Inferior parietal cortex (tissue), 1 donor: ENCODE data around the gene NIT2.
"Not testable (repeated sequence)": the region's sequence is repeated elsewhere in the genome, so short reads cannot be mapped to it uniquely, and the experiment has no call there.

Experiments used
- DNase-seq: peaks from one replicate; pipeline ENCODE4 v3.0.0-alpha.2; 2016; ENCODE audit errors: extremely low spot score

The NIT2 gene

DNA sequence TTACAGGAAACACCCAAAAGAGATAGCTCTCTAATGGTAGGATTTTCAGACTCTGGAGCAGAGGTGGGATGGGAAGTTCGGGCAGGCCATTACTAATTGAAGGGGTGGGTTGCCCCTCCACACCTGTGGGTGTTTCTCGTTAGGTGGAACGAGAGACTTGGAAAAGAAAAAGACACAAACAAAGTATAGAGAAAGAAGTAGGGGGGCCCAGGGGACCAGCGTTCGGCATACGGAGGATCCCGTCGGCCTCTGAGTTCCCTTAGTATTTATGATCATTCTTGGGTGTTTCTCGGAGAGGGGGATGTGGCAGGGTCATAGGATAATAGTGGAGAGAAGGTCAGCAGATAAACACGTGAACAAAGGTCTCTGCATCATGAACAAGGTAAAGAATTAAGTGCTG lies 1.7 kb downstream of the NIT2 start:
- not testable (repeated sequence) for DNase-seq

GRCh38 chr3:100338911-100339310 lies 4.4 kb downstream of the NIT2 start:
- no peak for DNase-seq

DNA sequence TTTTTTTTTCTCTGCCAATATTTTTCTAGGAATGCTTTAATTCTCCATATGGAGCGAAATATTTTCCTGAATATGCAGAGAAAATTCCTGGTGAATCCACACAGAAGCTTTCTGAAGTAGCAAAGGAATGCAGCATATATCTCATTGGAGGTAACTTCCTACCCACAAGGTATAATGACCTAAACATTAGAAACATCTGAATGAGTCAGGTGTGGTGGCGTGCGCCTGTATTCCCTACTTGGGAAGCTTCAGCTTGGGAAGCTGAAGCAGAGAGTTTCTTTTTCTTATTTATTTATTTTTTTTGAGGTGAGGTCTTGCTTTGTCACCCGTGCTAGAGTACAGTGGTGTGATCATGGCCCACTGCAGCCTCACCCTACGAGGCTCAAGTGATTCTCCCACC lies 5.2 kb downstream of the NIT2 start:
- no peak for DNase-seq

DNA sequence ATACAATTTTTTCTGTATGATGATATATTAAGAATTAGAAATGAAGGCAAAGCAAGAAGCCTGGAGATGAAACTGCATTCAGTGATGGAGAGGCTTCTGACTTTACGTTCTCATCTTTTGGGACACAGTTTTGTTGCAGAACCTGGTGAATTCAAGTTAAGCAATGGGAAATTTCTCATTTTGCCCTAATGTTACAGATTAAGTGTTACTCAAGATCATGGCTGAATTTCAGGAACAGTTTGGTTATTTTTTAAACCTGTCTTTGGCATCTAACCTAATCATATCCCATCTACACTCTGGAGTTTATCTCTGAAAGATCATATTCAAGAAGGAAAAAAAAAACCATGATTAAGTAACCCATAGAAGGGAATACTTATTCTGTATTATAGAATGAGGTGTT lies 6.0 kb downstream of the NIT2 start:
- no peak for DNase-seq

GRCh38 chr3:100348727-100349126 lies 14.2 kb downstream of the NIT2 start:
- DNase-seq: no peak

GRCh38 chr3:100351770-100352169 lies 17.2 kb downstream of the NIT2 start:
- DNase-seq: not testable (repeated sequence)

DNA sequence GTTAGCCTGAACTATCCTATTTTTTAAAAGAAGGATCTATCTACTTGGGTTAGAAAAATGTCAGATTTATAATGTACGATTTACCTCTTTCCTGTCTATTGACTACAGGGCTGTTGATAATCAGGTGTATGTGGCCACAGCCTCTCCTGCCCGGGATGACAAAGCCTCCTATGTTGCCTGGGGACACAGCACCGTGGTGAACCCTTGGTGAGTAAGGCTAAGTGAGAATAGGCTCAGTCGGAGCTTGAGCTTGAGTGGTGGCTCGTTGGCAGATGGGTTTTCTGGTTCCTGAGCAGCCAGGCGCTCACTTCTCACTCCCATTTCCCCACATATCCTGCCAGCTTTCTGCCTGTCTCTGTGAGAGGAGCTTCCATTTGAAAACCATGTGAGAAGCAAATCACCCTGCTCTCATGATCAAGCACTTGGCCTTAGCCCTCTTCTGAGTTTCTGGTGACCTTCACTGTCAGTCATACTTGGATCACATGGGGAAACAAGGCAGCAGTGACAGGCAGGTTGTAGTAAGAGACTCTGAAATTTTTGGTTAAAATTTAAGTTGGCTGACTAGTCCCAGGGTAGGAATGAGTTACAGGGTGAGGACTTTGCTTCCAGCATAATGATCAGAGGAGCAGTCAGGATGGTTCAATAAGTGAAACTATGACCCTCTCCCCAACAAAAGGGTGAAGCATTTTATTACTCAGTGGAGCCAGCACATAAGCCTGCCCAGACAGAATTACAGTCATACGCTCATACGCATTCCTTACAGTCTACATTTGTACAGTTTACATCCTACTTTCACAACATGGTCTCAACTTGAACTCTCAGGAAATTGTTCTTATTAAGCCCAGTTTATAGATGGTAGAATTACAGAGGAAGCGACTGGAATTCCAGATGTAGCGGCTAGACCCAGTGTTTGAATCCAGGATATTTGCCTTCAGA lies 18.0 kb downstream of the NIT2 start:
- DNase-seq: no peak

GRCh38 chr3:100354850-100355249 lies 20.3 kb downstream of the NIT2 start:
- DNase-seq: no peak

- DNase-seq: no peak
Observed at GRCh38 chr3:100358413-100358812, 23.9 kb downstream of the NIT2 start.

GRCh38 chr3:100359035-100359434 lies 24.5 kb downstream of the NIT2 start:
- no peak for DNase-seq

GRCh38 chr3:100360757-100361496 lies 26.4 kb downstream of the NIT2 start:
- DNase-seq: no peak

- no peak for DNase-seq
Observed at GRCh38 chr3:100361897-100362296, 27.3 kb downstream of the NIT2 start.

DNA sequence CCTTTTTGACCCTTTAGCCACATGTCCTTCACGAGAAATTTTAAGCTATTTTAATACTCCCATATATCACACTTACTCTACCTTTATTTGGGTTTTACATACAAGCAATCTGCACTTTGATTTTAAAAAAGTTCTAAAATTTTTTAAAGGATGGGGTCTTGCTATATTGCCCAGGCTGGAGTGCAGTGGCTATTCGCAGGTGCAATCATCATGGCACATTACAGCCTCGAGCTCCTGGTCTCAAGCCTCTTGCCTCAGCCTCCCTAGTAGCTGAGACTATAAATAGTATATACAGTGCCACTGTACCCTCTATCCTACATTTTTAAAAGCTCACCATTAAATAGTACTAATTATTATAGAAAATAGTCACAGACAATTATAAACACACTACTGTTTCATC lies 29.9 kb downstream of the NIT2 start:
- DNase-seq: no peak

GRCh38 chr3:100366424-100366823 lies 31.9 kb downstream of the NIT2 start:
- DNase-seq: no peak

DNA sequence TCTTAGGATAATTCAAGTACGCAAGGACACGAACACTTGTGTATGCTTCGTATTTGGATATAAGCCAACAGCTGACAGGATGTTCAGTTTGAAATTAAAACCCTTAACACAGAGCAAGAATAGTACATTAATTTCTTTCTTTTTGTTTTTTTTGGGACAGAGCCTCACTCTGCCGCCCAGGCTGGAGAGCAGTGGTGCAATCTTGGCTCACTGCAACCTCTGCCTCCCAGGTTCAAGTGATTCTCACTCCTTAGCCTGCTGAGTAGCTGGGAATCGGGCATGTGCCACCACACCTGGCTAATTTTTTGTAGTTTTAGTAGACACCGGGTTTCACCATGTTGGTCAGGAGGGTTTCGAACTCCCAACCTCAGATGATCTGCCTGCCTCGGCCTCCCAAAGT lies 33.9 kb downstream of the NIT2 start:
- no peak for DNase-seq

- DNase-seq: no peak
Observed at GRCh38 chr3:100370756-100371155, 36.2 kb downstream of the NIT2 start.

GRCh38 chr3:100374521-100374920 lies 40.0 kb downstream of the NIT2 start:
- no peak for DNase-seq

- no peak for DNase-seq
Observed at GRCh38 chr3:100376301-100376700, 41.7 kb downstream of the NIT2 start.

GRCh38 chr3:100384733-100385525 lies 50.4 kb downstream of the NIT2 start:
- no peak for DNase-seq

GRCh38 chr3:100386437-100387074 lies 52.0 kb downstream of the NIT2 start:
- DNase-seq: no peak

- no peak for DNase-seq
Observed at GRCh38 chr3:100389025-100389424, 54.5 kb downstream of the NIT2 start.
